Neural progenitor cell (in vitro differentiated cells): ENCODE measurements around the gene SOSTDC1. TPM values are rescaled to one million over a fixed set of nuclear protein-coding genes. Genes with fewer than 3 reads are reported as not detected.

ENCODE experiments used
- DNase-seq: peaks from one replicate; pipeline ENCODE4 v3.0.0-alpha.2; 2016; ENCODE audit warnings: low spot score
- H2AFZ ChIP-seq: fragments of 200-600 bp; sonication (generic); replicated peaks from 2 replicates; pipeline ENCODE4 v1.6.1; 2016; ENCODE audit warnings: antibody characterized with exemption
- H3F3A ChIP-seq: fragments of 200-600 bp; sonication (generic); 2 replicates; pipeline ENCODE4 v1.6.1; 2016; ENCODE audit warnings: antibody characterized with exemption, low read depth
- H3K27ac ChIP-seq: fragments of 200-600 bp; sonication (generic); 2 replicates; pipeline ENCODE4 v1.5.1; 2016; ENCODE audit warnings: mild to moderate bottlenecking
- H3K27me3 ChIP-seq: fragments of 200-600 bp; sonication (generic); 2 replicates; pipeline ENCODE4 v1.6.1; 2016; ENCODE audit warnings: mild to moderate bottlenecking, moderate library complexity
- H3K36me3 ChIP-seq: fragments of 200-600 bp; sonication (generic); 2 replicates; pipeline ENCODE4 v1.5.1; 2016
- H3K4me1 ChIP-seq: fragments of 200-600 bp; sonication (generic); 2 replicates; pipeline ENCODE4 v1.6.1; 2016; ENCODE audit warnings: mixed run types
- H3K4me2 ChIP-seq: fragments of 200-600 bp; sonication (generic); 2 replicates; pipeline ENCODE4 v1.6.1; 2016
- H3K4me3 ChIP-seq: fragments of 200-600 bp; sonication (generic); 2 replicates; pipeline ENCODE4 v1.5.1; 2016
- H3K79me2 ChIP-seq: fragments of 200-600 bp; sonication (generic); 2 replicates; pipeline ENCODE4 v1.6.1; 2016; ENCODE audit warnings: low read depth
- H3K9ac ChIP-seq: fragments of 200-600 bp; sonication (generic); 2 replicates; pipeline ENCODE4 v1.6.1; 2016
- H3K9me3 ChIP-seq: fragments of 200-600 bp; sonication (generic); 2 replicates; pipeline ENCODE4 v1.5.1; 2016; ENCODE audit warnings: low read depth
- H4K20me1 ChIP-seq: fragments of 200-600 bp; sonication (generic); 2 replicates; pipeline ENCODE4 v1.6.1; 2016; ENCODE audit warnings: low read depth
- H3K27ac Mint-ChIP-seq: 3 replicates; pipeline ENCODE4 v1.8.0; 2021; ENCODE audit warnings: mixed read lengths
- H3K27me3 Mint-ChIP-seq: 2 replicates; pipeline ENCODE4 v1.8.0; 2022; ENCODE audit warnings: low read depth, mild to moderate bottlenecking, inconsistent platforms, moderate library complexity, mixed read lengths; ENCODE audit not compliant: insufficient read depth
- H3K36me3 Mint-ChIP-seq: 3 replicates; pipeline ENCODE4 v1.8.0; 2021; ENCODE audit warnings: mixed read lengths
- H3K4me1 Mint-ChIP-seq: 3 replicates; pipeline ENCODE4 v1.8.0; 2021; ENCODE audit warnings: mixed read lengths
- H3K4me3 Mint-ChIP-seq: 3 replicates; pipeline ENCODE4 v1.8.0; 2021; ENCODE audit warnings: mild to moderate bottlenecking, moderate library complexity, mixed read lengths
- H3K9me3 Mint-ChIP-seq: 3 replicates; pipeline ENCODE4 v1.8.0; 2020; ENCODE audit warnings: mixed read lengths
- EZH2 ChIP-seq: fragments of 200-600 bp; sonication (generic); IDR thresholded peaks from 2 replicates; pipeline ENCODE4 v1.6.1; 2017; ENCODE audit warnings: antibody characterized with exemption, mild to moderate bottlenecking, moderate library complexity
- EZH2phosphoT487 ChIP-seq: fragments of 200-600 bp; sonication (generic); IDR thresholded peaks from 2 replicates; pipeline ENCODE4 v1.6.1; 2017; ENCODE audit warnings: antibody characterized with exemption
- total RNA-seq: library from RNA; depleted of rRNA; stranded (reverse); fragments of >200 nt; gene quantifications from 2 replicates; pipeline ENCODE4 v1.2.3, GENCODE V29; 2015; ENCODE audit warnings: low replicate concordance
- TF ChIP-seq, protein P1 (sequence below): fragments of 200-600 bp; sonication (generic); IDR thresholded peaks from 2 replicates; pipeline ENCODE4 v1.5.1; 2017; ENCODE audit warnings: antibody characterized with exemption, mild to moderate bottlenecking

Gene SOSTDC1
- total RNA-seq, 1 donor from 2014 or later = 1.9 TPM

DNA sequence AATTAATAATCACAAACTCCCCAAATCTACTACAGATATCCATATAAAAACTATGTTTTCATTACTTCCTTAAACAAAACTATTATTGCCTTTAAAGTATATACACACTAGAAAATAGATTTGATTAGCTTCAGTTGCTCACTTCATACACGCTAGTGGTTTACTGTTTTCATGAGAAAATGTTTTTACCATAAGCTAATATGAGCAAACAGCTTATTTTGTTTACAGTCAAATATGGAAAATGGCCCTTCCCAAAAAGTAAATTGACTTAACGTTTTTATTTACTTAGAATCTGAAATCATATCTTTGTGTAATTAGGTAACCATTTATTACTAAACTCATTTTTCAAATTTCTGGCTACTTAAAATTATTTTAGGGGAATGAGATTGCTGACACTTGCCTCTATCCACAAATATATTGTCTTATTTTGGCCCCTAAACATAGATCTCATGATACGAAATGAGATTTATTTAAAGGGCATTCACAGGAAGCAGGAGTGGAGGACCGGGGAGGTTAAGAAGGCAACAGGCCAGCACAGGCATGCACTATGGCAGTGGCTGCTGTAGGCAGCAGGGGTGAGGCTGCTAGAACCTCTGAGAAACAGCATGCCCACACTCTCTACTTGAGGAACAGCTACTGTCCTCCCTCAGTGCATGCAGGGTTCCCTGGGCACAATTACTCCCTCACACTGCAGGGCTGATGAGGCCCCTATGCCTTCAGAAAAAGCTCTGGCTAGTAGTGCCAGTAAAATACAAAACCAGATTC is 29.6 kb upstream of the SOSTDC1 start:
- no peak overlapping the region for H3K27ac ChIP-seq
- peak overlapping the region; percentile 50 for H2AFZ ChIP-seq
- no peaks in the 10 kb centered on the region for H3K27me3 Mint-ChIP-seq
- peaks cover 11% of the 10 kb centered on the region for H3K4me1 ChIP-seq
- H3K79me2 ChIP-seq = no peaks in the 10 kb centered on the region
- H3K36me3 Mint-ChIP-seq = no peaks in the 10 kb centered on the region
- H3K4me2 ChIP-seq = no peak overlapping the region
- H3F3A ChIP-seq = no peaks in the 10 kb centered on the region
- H3K9me3 ChIP-seq = no peaks in the 10 kb centered on the region
- no peaks in the 10 kb centered on the region for H3K27me3 ChIP-seq
- TF ChIP-seq, protein P1, sequence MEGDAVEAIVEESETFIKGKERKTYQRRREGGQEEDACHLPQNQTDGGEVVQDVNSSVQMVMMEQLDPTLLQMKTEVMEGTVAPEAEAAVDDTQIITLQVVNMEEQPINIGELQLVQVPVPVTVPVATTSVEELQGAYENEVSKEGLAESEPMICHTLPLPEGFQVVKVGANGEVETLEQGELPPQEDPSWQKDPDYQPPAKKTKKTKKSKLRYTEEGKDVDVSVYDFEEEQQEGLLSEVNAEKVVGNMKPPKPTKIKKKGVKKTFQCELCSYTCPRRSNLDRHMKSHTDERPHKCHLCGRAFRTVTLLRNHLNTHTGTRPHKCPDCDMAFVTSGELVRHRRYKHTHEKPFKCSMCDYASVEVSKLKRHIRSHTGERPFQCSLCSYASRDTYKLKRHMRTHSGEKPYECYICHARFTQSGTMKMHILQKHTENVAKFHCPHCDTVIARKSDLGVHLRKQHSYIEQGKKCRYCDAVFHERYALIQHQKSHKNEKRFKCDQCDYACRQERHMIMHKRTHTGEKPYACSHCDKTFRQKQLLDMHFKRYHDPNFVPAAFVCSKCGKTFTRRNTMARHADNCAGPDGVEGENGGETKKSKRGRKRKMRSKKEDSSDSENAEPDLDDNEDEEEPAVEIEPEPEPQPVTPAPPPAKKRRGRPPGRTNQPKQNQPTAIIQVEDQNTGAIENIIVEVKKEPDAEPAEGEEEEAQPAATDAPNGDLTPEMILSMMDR = no peak
- TF ChIP-seq EZH2phosphoT487 = no peak
- no peak for TF ChIP-seq EZH2
- H4K20me1 ChIP-seq = no peaks in the 10 kb centered on the region
- no peak for DNase-seq
- peak overlapping the region; percentile 42 for H3K27ac Mint-ChIP-seq
- H3K9me3 Mint-ChIP-seq = no peaks in the 10 kb centered on the region
- no peaks in the 10 kb centered on the region for H3K36me3 ChIP-seq
- peaks cover 38% of the 10 kb centered on the region for H3K4me1 Mint-ChIP-seq
- H3K9ac ChIP-seq = no peak overlapping the region
- H3K4me3 ChIP-seq = no peak overlapping the region
- no peak overlapping the region for H3K4me3 Mint-ChIP-seq

DNA sequence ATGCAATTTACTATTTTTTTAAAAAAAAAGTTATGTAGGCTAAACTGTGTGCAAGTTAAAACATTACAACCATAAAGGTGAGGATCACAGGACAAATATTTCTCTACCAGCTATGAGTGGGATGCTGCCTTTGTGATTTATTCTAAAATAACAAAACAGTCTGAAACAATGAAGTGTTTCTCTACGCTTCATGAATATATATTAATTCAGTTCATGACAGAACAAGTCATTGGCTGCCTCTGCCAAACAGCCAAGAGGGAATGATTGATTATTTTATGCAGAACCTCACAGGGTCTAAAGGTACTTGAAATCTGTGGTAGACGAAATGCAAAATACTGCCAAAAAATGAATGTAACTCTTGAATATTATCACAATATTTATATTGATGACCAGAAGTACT is 29.0 kb upstream of the SOSTDC1 start:
- no peak overlapping the region for H3K9ac ChIP-seq
- H3K36me3 ChIP-seq = no peaks in the 10 kb centered on the region
- TF ChIP-seq EZH2 (no peak), EZH2phosphoT487 (no peak)
- TF ChIP-seq, protein P1 = no peak
- no peak overlapping the region for H3K4me2 ChIP-seq
- Mint-ChIP-seq H3K36me3 (no peaks in the 10 kb centered on the region), H3K9me3 (no peaks in the 10 kb centered on the region), H3K27ac (no peak overlapping the region), H3K4me1 (peaks cover 44% of the 10 kb centered on the region), H3K4me3 (no peak overlapping the region), H3K27me3 (no peaks in the 10 kb centered on the region)
- no peaks in the 10 kb centered on the region for H4K20me1 ChIP-seq
- no peaks in the 10 kb centered on the region for H3K9me3 ChIP-seq
- no peak overlapping the region for H2AFZ ChIP-seq
- H3K27me3 ChIP-seq = no peaks in the 10 kb centered on the region
- no peaks in the 10 kb centered on the region for H3K79me2 ChIP-seq
- no peaks in the 10 kb centered on the region for H3F3A ChIP-seq
- no peak for DNase-seq
- H3K27ac ChIP-seq = no peak overlapping the region
- peaks cover 11% of the 10 kb centered on the region for H3K4me1 ChIP-seq
- no peak overlapping the region for H3K4me3 ChIP-seq

DNA sequence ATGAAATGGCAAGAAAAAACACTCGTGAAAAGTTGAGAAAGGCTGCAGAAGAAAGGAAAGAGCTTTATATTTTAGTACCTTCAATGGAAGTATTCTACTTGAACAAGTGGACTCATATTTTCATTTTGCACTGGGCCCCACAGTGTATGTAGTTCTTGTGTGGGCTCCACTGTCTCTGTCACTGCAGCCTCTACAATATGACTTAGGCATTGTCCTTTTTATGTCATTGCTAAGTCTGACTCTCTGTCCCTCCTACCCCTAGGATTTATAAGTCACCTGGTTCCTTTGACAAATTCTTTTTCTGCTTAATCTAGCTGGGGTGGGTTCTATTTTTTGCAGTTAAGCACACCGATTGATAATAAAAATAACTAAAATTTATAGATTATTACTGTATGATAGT is 27.7 kb upstream of the SOSTDC1 start:
- Histone ChIP-seq H3F3A (no peaks in the 10 kb centered on the region), H3K4me1 (peaks cover 11% of the 10 kb centered on the region), H3K9ac (no peak overlapping the region), H3K79me2 (no peaks in the 10 kb centered on the region), H3K27me3 (no peaks in the 10 kb centered on the region), H3K36me3 (no peaks in the 10 kb centered on the region), H4K20me1 (no peaks in the 10 kb centered on the region), H3K4me3 (no peak overlapping the region), H3K9me3 (no peaks in the 10 kb centered on the region), H3K4me2 (no peak overlapping the region), H2AFZ (no peak overlapping the region), H3K27ac (no peak overlapping the region)
- Mint-ChIP-seq H3K27me3 (no peaks in the 10 kb centered on the region), H3K27ac (no peak overlapping the region), H3K4me1 (peaks cover 51% of the 10 kb centered on the region), H3K36me3 (no peaks in the 10 kb centered on the region), H3K9me3 (no peaks in the 10 kb centered on the region), H3K4me3 (no peak overlapping the region)
- TF ChIP-seq EZH2 = no peak
- TF ChIP-seq EZH2phosphoT487 = no peak
- no peak for DNase-seq

DNA sequence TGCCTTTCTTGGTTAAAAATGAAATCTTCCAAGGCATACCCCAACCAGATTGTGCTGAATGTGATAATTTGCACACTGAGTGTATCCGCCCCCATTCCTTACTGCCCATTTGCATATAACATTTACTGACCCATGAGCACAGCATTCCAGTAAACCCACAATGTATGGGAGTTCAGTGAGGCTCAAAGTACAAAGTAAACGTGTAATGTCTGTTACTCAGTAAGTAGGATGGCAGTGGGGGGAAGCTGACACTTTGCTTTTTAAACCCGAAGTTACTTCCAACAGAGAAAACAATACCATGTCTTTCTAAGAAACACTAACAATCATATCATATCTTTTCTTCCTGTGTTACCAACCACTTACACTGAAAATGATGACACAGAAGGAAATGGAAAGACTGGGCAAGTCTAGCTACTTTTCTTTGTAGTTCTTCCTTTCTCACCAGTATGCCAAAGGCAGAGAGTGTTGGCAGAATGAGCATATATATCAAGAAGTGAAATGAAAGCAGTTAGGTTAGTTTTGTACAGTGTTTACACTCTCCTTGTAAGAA is 27.1 kb upstream of the SOSTDC1 start:
- Mint-ChIP-seq H3K27me3 (no peaks in the 10 kb centered on the region), H3K4me3 (no peak overlapping the region), H3K9me3 (no peaks in the 10 kb centered on the region), H3K36me3 (no peaks in the 10 kb centered on the region), H3K27ac (peak overlapping the region; percentile 81), H3K4me1 (peaks cover 53% of the 10 kb centered on the region)
- H3K9me3 ChIP-seq = no peaks in the 10 kb centered on the region
- H3K4me1 ChIP-seq = peaks cover 11% of the 10 kb centered on the region
- no peaks in the 10 kb centered on the region for H3K36me3 ChIP-seq
- no peak for DNase-seq
- no peak overlapping the region for H3K27ac ChIP-seq
- H2AFZ ChIP-seq = peak overlapping the region; percentile 54
- no peaks in the 10 kb centered on the region for H3F3A ChIP-seq
- H4K20me1 ChIP-seq = no peaks in the 10 kb centered on the region
- TF ChIP-seq, protein P1 = no peak
- no peak for TF ChIP-seq EZH2
- H3K4me2 ChIP-seq = no peak overlapping the region
- no peak overlapping the region for H3K9ac ChIP-seq
- H3K79me2 ChIP-seq = no peaks in the 10 kb centered on the region
- H3K27me3 ChIP-seq = no peaks in the 10 kb centered on the region
- H3K4me3 ChIP-seq = no peak overlapping the region
